Measurements from ENCODE around the gene GLT6D1. TPM values are rescaled to one million over a fixed set of nuclear protein-coding genes. Genes with fewer than 3 reads are reported as not detected.

The GLT6D1 gene
- total and polyA plus RNA-seq, 2 of the 8 experiments (the other 6 are each of a cell fraction or from before 2014, with no cell fraction given) = 1.3 to 2.1 TPM

DNA sequence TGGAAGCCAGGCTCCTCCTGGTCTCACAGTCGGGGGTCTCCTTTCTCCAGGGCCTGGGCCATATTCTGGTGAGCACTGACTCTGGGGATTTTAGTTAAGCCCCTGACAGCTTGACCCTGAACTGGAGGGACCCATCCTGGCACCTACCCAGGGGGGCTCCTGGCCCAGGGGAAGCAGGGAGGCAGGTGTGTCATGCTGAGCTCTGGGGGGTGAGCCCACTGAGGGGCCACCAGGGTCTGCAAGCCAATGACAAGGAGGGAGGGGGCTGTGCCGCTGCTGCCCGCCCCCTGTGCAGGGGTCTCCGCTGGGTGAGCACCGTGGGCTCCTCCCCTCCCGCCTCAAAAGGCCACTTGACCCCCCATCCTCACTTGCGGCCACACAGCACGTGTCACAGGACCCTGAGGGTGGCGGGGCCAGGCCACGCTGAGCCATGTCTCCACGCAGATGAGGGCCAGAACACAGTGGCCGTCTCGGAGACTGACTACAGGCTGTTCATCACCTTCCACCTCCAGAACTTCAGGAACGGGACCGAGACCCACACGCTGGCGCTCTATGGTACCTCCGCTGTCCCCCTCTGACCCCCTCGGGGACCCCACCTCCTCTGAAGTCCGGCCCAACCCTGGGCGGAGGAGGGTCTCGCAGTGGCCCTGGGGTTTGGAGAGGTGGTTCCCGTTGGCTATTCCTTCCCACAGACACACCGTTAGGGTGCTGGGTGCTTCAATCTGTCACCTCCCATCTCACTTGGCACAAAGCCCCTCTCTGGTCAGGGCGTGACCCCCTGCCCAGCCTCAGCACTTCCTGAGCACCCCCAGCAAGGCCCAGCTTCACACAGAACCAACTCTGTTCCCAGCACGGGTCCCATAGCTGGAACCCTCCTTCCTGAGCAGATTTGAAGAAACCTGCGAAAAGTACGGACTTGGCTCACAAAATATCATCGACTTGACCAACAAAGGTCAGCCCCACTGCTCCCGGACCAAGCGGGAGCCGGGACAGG lies 25.8 kb upstream of the GLT6D1 start (continued):
- TF ChIP-seq, protein P1, sequence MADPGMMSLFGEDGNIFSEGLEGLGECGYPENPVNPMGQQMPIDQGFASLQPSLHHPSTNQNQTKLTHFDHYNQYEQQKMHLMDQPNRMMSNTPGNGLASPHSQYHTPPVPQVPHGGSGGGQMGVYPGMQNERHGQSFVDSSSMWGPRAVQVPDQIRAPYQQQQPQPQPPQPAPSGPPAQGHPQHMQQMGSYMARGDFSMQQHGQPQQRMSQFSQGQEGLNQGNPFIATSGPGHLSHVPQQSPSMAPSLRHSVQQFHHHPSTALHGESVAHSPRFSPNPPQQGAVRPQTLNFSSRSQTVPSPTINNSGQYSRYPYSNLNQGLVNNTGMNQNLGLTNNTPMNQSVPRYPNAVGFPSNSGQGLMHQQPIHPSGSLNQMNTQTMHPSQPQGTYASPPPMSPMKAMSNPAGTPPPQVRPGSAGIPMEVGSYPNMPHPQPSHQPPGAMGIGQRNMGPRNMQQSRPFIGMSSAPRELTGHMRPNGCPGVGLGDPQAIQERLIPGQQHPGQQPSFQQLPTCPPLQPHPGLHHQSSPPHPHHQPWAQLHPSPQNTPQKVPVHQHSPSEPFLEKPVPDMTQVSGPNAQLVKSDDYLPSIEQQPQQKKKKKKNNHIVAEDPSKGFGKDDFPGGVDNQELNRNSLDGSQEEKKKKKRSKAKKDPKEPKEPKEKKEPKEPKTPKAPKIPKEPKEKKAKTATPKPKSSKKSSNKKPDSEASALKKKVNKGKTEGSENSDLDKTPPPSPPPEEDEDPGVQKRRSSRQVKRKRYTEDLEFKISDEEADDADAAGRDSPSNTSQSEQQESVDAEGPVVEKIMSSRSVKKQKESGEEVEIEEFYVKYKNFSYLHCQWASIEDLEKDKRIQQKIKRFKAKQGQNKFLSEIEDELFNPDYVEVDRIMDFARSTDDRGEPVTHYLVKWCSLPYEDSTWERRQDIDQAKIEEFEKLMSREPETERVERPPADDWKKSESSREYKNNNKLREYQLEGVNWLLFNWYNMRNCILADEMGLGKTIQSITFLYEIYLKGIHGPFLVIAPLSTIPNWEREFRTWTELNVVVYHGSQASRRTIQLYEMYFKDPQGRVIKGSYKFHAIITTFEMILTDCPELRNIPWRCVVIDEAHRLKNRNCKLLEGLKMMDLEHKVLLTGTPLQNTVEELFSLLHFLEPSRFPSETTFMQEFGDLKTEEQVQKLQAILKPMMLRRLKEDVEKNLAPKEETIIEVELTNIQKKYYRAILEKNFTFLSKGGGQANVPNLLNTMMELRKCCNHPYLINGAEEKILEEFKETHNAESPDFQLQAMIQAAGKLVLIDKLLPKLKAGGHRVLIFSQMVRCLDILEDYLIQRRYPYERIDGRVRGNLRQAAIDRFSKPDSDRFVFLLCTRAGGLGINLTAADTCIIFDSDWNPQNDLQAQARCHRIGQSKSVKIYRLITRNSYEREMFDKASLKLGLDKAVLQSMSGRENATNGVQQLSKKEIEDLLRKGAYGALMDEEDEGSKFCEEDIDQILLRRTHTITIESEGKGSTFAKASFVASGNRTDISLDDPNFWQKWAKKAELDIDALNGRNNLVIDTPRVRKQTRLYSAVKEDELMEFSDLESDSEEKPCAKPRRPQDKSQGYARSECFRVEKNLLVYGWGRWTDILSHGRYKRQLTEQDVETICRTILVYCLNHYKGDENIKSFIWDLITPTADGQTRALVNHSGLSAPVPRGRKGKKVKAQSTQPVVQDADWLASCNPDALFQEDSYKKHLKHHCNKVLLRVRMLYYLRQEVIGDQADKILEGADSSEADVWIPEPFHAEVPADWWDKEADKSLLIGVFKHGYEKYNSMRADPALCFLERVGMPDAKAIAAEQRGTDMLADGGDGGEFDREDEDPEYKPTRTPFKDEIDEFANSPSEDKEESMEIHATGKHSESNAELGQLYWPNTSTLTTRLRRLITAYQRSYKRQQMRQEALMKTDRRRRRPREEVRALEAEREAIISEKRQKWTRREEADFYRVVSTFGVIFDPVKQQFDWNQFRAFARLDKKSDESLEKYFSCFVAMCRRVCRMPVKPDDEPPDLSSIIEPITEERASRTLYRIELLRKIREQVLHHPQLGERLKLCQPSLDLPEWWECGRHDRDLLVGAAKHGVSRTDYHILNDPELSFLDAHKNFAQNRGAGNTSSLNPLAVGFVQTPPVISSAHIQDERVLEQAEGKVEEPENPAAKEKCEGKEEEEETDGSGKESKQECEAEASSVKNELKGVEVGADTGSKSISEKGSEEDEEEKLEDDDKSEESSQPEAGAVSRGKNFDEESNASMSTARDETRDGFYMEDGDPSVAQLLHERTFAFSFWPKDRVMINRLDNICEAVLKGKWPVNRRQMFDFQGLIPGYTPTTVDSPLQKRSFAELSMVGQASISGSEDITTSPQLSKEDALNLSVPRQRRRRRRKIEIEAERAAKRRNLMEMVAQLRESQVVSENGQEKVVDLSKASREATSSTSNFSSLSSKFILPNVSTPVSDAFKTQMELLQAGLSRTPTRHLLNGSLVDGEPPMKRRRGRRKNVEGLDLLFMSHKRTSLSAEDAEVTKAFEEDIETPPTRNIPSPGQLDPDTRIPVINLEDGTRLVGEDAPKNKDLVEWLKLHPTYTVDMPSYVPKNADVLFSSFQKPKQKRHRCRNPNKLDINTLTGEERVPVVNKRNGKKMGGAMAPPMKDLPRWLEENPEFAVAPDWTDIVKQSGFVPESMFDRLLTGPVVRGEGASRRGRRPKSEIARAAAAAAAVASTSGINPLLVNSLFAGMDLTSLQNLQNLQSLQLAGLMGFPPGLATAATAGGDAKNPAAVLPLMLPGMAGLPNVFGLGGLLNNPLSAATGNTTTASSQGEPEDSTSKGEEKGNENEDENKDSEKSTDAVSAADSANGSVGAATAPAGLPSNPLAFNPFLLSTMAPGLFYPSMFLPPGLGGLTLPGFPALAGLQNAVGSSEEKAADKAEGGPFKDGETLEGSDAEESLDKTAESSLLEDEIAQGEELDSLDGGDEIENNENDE (IDR thresholded peaks at IDR 0.05; ENCODE audit: insufficient replicate concordance, low read length) = no peak
- no peak for TF ChIP-seq SIN3A (conservative IDR thresholded peaks at IDR 0.05 in 1 of 2, IDR thresholded peaks at IDR 0.05 in 1 of 2; ENCODE audit: low read depth in 1 of 2, low read length in 2 of 2)
- TF ChIP-seq GTF2F1 (IDR thresholded peaks at IDR 0.05; ENCODE audit: borderline replicate concordance, low read depth, low read length) = no peak
- no peak for TF ChIP-seq RBBP5 (IDR thresholded peaks at IDR 0.05; ENCODE audit: borderline replicate concordance, low read depth, low read length)

Data from H1 (cell line).